H7 (cell line): ENCODE results near the gene MORC4. TPM values are rescaled to one million over a fixed set of nuclear protein-coding genes. Genes with fewer than 3 reads are reported as not detected.
A peak's percentile ranks its signal among the peaks of the same experiment; 100 is the strongest.

Experiments
- DNase-seq: peaks from one replicate; pipeline ENCODE4 v3.0.0; 2012
- H3K27me3 ChIP-seq: 2 replicates; pipeline ENCODE4 v1.6.0; 2011; ENCODE audit warnings: mild to moderate bottlenecking, low read length; ENCODE audit not compliant: control insufficient read depth, insufficient read depth
- H3K36me3 ChIP-seq: replicated peaks from 2 replicates; pipeline ENCODE4 v1.5.1; 2011; ENCODE audit warnings: low read length; ENCODE audit not compliant: control insufficient read depth, insufficient read depth
- H3K4me3 ChIP-seq: 2 replicates; pipeline ENCODE4 v1.5.1; 2011; ENCODE audit warnings: low read depth, mild to moderate bottlenecking, control low read depth, low read length, moderate library complexity; ENCODE audit not compliant: insufficient read depth
- total RNA-seq: library from RNA; depleted of rRNA; stranded (reverse); fragments of >200 nt; shearing (Covaris generic); gene quantifications from 2 replicates; pipeline ENCODE4 v1.2.3, GENCODE V29; 2014; rRNA removed

MORC4 gene
- 2.7 and 5.6 TPM in 2 replicates for total RNA-seq

DNA sequence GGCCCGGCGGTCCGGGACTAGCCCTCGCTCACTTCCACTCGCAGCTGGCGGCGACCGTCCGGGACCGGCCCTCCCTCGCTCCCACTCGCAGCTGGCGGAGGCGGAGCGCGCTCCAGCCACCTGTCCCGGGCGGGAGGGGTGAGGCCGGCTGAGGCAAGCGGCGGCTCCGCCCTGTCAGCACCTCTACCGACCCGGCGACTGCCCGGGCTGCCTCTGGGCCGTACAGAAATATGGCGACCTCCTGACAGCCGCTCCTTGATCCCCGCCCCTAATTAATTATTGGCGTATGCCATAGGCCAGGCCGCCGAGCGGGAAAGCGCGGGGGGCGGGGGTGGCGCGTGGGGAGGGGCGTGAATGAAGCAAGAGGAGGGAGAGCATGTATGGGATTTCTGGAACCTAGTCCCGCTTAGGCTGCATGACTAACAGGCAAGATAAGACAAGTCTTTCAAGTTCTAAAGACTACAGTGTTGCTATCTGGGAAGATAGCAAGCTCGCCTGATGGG is at the start of gene MORC4:
MORC4 (minus strand) TSS at position 200 of the 503 bp plus-strand sequence. CDS start 243 bp downstream, outside the sequence.
- Histone ChIP-seq H3K4me3 (peak within 1 kb of the TSS; percentile 67), H3K27me3 (peaks cover 11% of the 10 kb centered on the region), H3K36me3 (no peaks in the 10 kb centered on the region)
- peak; percentile 91 for DNase-seq

DNA sequence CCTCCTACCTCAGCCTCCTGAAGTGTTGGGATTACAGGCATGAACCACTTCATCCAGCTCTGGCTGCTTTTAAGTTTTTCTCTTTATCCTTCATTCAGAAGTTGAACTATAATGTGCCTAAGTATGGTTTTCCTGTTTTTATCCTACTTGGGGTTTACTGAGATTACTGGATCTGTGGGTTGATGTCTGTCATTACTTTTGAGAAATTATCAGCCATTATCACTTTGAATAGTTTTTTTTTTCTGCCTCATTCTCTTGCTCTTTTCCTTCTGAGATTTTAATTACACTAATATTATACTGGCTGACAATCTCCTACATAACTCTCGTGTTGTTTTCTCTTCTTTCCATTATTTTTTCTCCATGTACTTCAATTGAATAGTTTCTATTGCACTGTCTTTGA is 47.6 kb upstream of the MORC4 start:
- Histone ChIP-seq H3K27me3 (no peaks in the 10 kb centered on the region), H3K36me3 (no peaks in the 10 kb centered on the region), H3K4me3 (no peak overlapping the region)
- DNase-seq: no peak

DNA sequence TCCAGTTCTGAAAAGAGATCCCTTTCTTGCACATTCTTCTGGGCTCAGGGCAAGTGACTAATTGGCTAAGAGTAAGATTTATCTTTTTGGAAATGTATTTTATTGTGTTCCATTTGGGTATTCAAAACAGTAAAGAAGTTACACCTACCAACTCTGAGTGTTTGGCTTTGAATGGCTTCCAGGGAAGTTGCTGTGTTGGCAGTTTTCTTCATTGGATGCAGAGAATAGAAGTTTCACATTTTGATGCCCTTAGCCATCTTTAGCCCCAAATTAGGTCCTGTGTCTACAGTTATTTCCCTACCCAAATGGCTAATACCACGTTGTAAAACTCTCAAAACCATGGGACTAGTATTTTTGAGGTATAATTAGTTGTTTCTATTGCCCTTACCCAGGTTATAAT is 29.7 kb upstream of the MORC4 start:
- H3K36me3 ChIP-seq: no peaks in the 10 kb centered on the region
- no peaks in the 10 kb centered on the region for H3K27me3 ChIP-seq
- H3K4me3 ChIP-seq: no peak overlapping the region
- DNase-seq: no peak

DNA sequence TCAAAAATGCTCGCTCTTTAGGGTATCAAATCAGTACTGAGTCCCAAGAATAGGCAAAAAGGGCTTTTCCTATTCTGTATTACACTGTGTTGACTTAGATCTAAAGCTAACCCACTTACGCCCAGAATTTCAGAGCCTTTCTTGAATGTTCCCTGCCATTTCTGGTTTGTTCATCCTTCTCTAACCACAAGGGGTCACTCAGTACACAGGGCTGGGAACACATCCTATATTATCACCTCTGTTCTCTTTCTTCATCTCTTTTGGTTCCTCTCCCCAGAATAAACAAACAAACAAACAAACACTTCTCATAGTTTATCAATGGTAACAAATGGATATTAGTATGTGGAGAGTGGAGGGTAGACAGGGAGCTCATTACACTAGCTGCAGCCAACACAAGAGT is 25.5 kb upstream of the MORC4 start:
- H3K36me3 ChIP-seq: no peaks in the 10 kb centered on the region
- H3K27me3 ChIP-seq: no peaks in the 10 kb centered on the region
- peak; percentile 47 for DNase-seq
- no peak overlapping the region for H3K4me3 ChIP-seq

DNA sequence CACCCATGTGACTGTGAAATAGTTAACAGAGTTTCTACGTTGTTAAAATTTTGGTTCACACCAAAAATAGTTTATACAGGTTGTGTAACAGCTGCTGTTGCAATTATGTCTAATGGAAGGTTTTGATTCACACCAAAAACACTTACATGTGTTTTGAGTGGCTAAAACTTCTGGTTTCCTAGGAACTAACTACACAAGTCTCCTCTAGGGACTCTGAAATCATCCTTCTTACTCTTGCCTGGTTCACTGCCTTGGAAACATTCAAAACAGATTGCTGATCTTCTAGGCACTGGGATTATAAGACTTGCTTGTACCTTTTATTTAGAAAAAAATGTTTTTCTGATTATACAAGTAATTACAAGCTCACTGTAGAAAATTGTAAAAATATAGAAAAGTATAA is 14.9 kb upstream of the MORC4 start:
- DNase-seq: no peak
- Histone ChIP-seq H3K27me3 (no peaks in the 10 kb centered on the region), H3K4me3 (no peak overlapping the region), H3K36me3 (no peaks in the 10 kb centered on the region)

DNA sequence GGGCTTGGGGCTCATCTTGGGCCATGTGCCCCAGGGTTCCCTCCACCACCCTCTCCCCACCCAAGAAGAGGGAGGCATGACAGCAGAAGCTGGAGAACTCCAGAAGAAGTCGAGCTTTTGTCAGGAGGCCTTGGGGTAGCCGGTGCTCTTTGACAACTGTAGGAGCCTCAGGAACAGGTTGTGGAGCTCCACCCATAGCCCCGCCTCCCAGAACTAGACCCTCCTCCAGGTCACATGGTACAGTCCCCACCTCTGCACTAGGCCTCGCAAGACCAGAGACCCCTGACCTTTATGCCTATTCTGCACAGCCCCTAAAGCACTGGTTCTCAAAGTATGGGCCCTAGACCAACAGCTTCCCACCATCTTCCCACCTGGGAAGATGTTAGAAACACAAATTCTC is 8.0 kb upstream of the MORC4 start:
- DNase-seq: no peak
- no peak overlapping the region for H3K4me3 ChIP-seq
- no peaks in the 10 kb centered on the region for H3K36me3 ChIP-seq

DNA sequence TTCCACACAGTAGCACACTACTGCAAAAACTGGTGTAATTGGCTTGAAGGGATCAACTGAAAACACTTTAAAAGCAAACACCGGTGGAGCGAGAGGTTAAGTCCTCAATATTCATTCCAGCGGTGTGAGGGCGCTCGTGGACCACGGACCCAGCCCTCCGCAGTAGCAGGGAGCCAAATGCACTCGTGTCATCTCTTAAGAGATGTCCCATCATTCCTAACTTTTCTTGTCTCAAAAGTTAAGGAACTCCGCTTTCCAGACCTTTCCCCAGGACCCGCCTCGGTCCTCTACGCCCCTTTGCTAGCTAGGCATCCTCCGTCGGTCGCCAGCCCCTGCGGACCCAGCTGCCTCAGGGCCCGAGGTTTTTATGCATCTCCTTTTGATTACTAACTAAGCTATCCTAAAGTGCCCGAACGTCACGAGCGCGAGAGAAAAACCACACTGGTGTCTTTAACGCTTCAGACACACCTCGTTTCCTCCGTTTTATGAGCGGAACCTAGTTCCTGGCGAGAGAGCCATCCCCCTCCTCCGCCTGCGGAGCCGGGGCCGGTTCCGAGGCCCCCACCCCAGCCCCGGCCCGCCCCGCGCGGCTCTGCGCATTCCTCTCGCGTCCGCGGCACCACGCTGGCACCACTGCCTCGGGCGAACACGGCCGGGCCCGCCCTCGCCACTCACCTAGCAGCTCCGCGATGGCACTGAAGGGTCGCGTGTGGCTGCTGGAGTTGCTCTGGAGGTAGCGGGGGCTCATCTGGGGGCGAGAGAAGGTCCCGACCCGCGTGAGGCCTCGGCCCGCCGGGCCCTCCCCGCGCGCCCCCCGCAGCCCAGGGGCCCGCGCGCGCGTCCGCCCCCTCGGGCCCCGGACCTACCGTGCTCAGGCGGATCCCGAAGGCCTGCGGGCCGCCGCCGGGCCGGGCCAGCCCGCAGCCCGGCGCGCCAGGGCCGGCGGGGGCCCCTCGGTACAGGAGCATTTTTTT is 723 bp downstream of the MORC4 start:
- H3K4me3 ChIP-seq: peak overlapping the region; percentile 67
- peaks cover 11% of the 10 kb centered on the region for H3K27me3 ChIP-seq
- H3K36me3 ChIP-seq: no peaks in the 10 kb centered on the region
- DNase-seq: peak; percentile 54

More for the DNA sequence above, 8.0 kb upstream of the MORC4 start:
- no peaks in the 10 kb centered on the region for H3K27me3 ChIP-seq

DNA sequence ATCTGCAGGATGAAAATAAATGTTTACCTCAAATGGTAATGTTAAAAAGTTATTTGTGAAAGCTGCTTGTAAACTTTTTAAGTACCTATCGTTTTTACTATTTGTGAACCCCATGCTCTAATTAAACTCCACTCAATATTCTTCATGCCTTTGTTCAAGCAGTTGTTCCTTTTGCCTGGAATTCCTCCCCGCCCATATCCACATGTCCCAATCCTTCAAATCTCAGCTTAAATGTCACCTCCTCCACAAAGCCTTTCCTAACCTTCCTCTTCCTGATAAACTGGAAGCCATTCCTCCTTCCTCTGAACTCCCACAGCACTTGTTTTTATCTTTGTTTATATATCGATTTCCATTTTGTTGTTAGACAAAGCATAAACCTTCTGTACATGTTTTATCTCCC is 2.4 kb downstream of the MORC4 start:
- H3K4me3 ChIP-seq: no peak overlapping the region
- peaks cover 11% of the 10 kb centered on the region for H3K27me3 ChIP-seq
- H3K36me3 ChIP-seq: no peaks in the 10 kb centered on the region
- DNase-seq: no peak

DNA sequence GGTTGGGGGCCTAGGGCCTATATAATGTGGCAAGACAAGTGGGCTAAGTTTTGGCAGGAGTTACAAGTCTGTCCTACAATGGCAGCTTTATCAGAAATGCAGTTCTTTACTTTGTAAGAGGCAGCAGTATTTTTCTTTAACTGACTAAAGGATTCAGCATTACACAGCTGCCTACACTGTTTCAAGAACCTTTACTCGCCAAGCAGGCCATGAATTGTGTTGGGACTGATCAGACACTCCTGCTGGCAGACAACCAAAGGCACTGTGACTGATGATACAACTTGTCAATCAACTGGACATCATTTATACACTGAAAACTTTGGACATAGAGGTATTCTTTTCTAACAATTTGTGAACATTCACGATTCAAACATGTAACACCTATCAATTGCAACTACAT is 4.3 kb downstream of the MORC4 start:
- no peak overlapping the region for H3K4me3 ChIP-seq
- peaks cover 11% of the 10 kb centered on the region for H3K27me3 ChIP-seq
- no peaks in the 10 kb centered on the region for H3K36me3 ChIP-seq
- DNase-seq: no peak

DNA sequence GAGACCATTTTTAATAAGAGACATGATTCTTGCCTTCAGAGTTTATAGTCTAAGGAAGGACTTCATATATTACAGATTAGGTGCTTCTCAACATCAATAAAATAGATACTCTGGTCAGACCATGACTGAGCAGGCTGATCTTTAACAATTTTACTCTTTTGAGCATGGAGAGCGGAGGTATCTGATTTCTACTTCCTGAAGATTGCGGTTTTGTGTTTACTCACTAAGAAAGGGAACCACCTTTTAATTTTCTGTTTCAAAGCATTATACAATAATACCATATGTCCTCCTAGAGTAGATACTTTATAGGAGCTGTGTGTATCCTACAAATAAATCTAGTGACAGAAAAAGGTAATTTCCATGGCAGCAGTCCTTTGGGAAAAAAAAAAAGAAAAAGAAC is 12.5 kb downstream of the MORC4 start:
- no peak for DNase-seq
- no peaks in the 10 kb centered on the region for H3K36me3 ChIP-seq
- H3K27me3 ChIP-seq: no peaks in the 10 kb centered on the region
- H3K4me3 ChIP-seq: no peak overlapping the region

DNA sequence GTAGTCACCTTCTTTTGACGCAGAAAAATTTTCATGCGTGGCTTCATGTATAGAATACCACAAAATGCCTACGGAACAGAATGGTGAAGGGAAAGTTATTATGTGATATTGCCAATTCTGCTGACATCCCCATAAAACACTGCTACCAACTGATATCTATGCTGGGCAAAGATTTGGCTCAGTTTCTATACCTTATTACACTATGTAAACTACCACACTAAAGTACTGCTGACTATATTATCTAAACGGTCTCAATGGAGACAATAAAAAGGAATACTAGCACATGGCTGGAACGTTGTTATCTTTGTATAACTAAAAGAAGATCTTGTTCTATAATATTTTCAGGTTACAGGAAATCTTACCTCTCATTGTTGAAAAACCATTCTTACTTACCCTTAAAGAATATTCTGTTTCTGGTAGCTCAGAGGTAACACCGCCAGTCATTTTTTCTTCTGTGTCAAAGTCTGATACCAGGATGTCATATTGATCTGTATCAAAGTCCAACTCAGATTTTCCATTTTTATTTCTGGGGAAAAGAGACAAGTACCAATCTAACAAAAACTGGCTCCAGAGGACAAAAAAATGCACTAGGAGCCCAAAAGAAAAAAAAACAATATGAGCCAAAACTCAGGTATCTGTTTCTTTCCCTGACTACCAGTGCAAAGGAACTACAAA is 18.9 kb downstream of the MORC4 start:
- Histone ChIP-seq H3K27me3 (no peaks in the 10 kb centered on the region), H3K4me3 (no peak overlapping the region), H3K36me3 (no peaks in the 10 kb centered on the region)
- DNase-seq: no peak

DNA sequence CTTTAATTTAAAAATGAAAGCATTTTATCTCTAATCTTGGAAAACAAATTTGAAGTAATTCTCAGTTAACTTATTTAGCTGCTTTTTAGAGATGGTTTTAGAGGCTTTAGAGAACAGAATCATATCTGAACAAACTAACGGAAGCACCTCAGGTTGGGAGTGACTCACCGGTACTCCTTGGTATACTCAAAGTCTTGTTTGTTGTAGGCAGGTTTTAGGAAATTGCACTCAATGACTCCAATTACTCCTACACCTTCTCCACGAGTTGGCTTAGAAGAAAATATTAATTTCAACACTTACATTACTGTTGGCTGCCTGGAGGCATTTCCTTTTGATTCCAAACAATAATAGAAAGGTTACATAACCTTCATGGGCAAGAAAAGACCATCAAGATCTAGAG is 23.6 kb downstream of the MORC4 start:
- DNase-seq: no peak
- H3K4me3 ChIP-seq: no peak overlapping the region
- no peaks in the 10 kb centered on the region for H3K36me3 ChIP-seq
- no peaks in the 10 kb centered on the region for H3K27me3 ChIP-seq

DNA sequence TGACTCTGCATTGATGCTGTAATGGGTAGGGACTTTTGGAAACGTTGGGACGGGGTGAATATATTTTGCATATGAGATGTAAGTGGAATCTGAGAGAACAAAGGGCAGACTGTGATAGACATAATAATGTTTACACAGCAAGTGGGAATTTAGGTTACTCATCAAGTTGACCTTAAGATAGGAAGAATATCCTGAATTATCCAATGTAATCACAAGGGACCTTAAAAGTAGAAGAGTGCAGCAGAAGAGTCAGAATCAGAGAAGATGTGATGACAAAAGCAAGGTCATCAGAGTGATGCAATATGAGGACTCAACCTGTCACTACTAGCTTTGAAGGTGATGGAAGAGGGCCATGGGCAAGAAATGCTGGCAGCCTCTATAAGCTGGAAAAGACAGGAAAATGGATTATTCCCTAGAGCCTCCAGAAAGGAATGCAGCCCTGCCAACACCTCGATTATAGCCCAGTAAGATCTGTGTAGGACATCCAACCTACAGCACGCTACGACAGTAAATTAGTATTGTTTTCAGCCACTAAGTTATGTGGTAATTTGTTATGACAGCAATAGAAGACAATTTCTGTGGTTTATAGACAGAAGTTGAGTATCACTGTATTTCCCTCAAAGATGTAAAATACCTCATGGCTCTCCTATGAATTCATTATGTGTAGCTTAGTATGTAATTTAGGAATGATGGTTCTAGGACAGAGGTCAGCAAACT is 26.4 kb downstream of the MORC4 start:
- DNase-seq: no peak
- H3K4me3 ChIP-seq: no peak overlapping the region
- H3K36me3 ChIP-seq: no peaks in the 10 kb centered on the region
- no peaks in the 10 kb centered on the region for H3K27me3 ChIP-seq

DNA sequence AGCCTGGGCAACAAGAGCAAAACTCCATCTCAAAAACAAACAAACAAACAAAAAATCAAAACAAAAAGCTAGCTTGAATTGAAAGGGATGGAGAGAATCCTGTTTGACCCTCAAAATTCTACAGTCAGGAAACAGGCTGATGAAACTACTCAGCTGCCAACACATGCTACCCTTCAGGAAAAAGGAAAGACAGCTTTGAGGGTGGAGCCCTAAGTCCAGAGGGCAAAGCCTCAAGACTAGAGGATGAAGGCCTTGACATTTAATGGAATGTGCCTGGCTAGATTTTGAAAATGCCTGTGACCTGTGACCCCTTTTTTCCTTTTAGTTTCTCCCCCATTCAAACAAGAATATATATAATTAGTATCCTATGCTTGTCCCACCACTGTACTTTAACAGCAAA is 27.1 kb downstream of the MORC4 start:
- Histone ChIP-seq H3K27me3 (no peaks in the 10 kb centered on the region), H3K36me3 (no peaks in the 10 kb centered on the region), H3K4me3 (no peak overlapping the region)
- DNase-seq: no peak
